ENCODE measurements around the gene CPOX.

CPOX gene

DNA sequence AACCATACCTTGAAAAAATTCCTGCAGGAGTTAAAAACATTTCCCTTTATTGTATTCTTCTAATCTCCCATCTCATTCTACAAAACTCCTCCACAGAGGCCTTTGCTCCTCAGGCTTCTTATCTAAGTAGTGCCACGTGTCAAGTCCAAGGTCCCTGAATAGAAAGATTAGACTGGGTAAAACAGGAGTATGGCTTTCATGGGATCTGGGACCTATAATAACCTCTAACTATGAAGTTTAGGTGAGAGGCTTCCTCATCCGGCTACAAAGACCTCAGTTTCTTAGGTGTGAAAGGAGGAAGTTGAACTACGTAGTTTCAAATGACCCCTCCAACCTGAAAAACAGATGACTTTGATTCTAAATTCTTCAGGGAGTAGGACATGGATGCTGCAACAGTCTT is 41.7 kb downstream of the CPOX start:
- TF ChIP-seq, protein P1, sequence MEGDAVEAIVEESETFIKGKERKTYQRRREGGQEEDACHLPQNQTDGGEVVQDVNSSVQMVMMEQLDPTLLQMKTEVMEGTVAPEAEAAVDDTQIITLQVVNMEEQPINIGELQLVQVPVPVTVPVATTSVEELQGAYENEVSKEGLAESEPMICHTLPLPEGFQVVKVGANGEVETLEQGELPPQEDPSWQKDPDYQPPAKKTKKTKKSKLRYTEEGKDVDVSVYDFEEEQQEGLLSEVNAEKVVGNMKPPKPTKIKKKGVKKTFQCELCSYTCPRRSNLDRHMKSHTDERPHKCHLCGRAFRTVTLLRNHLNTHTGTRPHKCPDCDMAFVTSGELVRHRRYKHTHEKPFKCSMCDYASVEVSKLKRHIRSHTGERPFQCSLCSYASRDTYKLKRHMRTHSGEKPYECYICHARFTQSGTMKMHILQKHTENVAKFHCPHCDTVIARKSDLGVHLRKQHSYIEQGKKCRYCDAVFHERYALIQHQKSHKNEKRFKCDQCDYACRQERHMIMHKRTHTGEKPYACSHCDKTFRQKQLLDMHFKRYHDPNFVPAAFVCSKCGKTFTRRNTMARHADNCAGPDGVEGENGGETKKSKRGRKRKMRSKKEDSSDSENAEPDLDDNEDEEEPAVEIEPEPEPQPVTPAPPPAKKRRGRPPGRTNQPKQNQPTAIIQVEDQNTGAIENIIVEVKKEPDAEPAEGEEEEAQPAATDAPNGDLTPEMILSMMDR (IDR thresholded peaks at IDR 0.05; ENCODE audit: low read depth, low read length, missing control alignments): no peak
- DNase-seq (ENCODE audit: extremely low read depth, low read depth): no peak
- no peak overlapping the region for H3K4me3 ChIP-seq (replicated peaks; ENCODE audit: low read depth, low read length)

DNA sequence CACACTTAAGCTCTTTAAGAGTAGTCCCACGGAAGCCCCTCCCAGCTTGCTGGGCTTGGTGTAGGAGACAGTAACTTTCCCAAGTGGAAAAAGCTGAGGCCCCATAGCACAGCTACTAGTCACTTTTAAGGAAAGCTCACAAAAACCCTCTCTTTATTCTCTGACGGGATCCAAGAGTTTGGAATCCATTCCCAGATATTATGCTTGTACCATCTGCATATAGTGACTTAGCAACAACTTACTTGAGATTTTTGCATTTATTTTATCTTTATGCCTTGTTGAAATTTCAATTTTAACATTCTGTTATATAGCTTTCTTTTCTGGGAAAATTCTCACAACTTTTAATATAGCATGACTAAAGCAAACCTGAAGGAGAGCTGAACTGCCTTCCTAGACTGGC is 42.2 kb downstream of the CPOX start:
- TF ChIP-seq, protein P1 (IDR thresholded peaks at IDR 0.05; ENCODE audit: low read depth, low read length, missing control alignments): no peak
- DNase-seq (ENCODE audit: extremely low read depth, low read depth): no peak
- no peak overlapping the region for H3K4me3 ChIP-seq (replicated peaks; ENCODE audit: low read depth, low read length)

DNA sequence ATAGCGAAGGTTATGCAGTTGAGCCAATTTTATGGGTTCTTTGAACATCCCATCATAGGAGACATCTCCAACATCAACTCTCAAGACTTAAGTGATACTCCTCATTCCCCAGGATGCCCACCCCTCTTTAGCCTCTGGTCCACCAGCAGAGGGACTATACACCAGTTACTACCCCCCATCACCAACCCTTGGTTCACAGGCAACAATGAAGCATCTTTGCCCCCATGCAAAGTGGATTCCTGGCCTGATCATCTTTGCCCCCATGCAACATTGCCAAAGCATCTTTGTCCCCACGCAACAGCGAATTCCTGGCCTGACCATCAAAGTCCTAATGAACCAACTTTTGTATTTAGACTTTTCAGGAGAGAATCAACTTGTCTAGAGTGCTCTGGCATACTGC is 42.6 kb downstream of the CPOX start:
- TF ChIP-seq, protein P1 (IDR thresholded peaks at IDR 0.05; ENCODE audit: low read depth, low read length, missing control alignments): no peak
- H3K4me3 ChIP-seq (replicated peaks; ENCODE audit: low read depth, low read length): no peak overlapping the region
- no peak for DNase-seq (ENCODE audit: extremely low read depth, low read depth)

GRCh38 chr3:98548544-98548943 is 44.9 kb downstream of the CPOX start:
- TF ChIP-seq, protein P1 (IDR thresholded peaks at IDR 0.05; ENCODE audit: low read depth, low read length, missing control alignments): no peak
- DNase-seq (ENCODE audit: extremely low read depth, low read depth): no peak
- no peak overlapping the region for H3K4me3 ChIP-seq (replicated peaks; ENCODE audit: low read depth, low read length)

- H3K4me3 ChIP-seq (replicated peaks; ENCODE audit: low read depth, low read length): no peak overlapping the region
- TF ChIP-seq, protein P1 (IDR thresholded peaks at IDR 0.05; ENCODE audit: low read depth, low read length, missing control alignments): no peak
- no peak for DNase-seq (ENCODE audit: extremely low read depth, low read depth)
These were observed 47.5 kb downstream of the CPOX start for GRCh38 chr3:98545940-98546339.

GRCh38 chr3:98542623-98543022 is 50.8 kb downstream of the CPOX start:
- no peak overlapping the region for H3K4me3 ChIP-seq (replicated peaks; ENCODE audit: low read depth, low read length)
- no peak for DNase-seq (ENCODE audit: extremely low read depth, low read depth)
- TF ChIP-seq, protein P1 (IDR thresholded peaks at IDR 0.05; ENCODE audit: low read depth, low read length, missing control alignments): no peak

DNA sequence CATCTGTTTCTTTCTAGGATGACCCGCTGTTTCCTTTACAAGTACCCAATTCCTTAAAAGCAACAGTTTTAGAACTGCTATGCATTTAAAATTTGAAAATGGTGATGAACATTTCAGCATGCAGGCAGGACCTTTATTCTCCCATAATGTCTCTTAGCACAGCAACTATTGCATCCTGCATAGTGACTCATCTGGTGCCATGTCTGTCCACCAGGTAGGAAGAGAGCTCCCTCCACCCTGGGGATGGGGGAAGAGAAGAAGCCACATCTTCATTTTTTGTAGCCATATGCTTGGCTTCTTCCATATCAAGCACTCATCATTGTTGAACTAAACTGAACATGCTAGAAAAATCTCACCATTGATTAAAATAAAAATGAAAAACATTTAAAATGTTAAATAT is 51.7 kb downstream of the CPOX start:
- H3K4me3 ChIP-seq (replicated peaks; ENCODE audit: low read depth, low read length): no peak overlapping the region
- DNase-seq (ENCODE audit: extremely low read depth, low read depth): no peak
- TF ChIP-seq, protein P1 (IDR thresholded peaks at IDR 0.05; ENCODE audit: low read depth, low read length, missing control alignments): no peak

All from HFF-Myc (cell line).